Kidney (tissue), 14 donors: Measurements from ENCODE around the gene MTG1. TPM values are rescaled to one million over a fixed set of nuclear protein-coding genes. Genes with fewer than 3 reads are reported as not detected.

ENCODE experiments used
- DNase-seq, 5 donors: peaks; one replicate each; pipeline ENCODE4 v3.0.0-alpha.2; 2013 to 2020
- FAIRE-seq: peaks from 2 replicates; lab custom pipeline; 2012; peaks lifted over from hg19 to GRCh38; lab: Jason Lieb, UNC
- H3K27ac ChIP-seq, 2 donors: one replicate each; pipeline ENCODE4 v1.7.0; 2013; ENCODE audit warnings: low read depth in 2 of 2, low read length in 2 of 2, inconsistent platforms in 1 of 2
- H3K27me3 ChIP-seq: one replicate; pipeline ENCODE4 v1.7.1; 2013; ENCODE audit warnings: low read length, inconsistent platforms; ENCODE audit not compliant: control insufficient read depth, insufficient read depth
- H3K36me3 ChIP-seq, 3 donors: one replicate each; pipeline versions ENCODE4 v1.7.0 to v1.7.1; 2013; ENCODE audit warnings: low read length in 3 of 3, control low read depth in 1 of 3, inconsistent platforms in 1 of 3; ENCODE audit not compliant: insufficient read depth in 3 of 3, control insufficient read depth in 2 of 3
- H3K4me1 ChIP-seq, 3 donors: one replicate each; pipeline versions ENCODE4 v1.7.0 to v1.7.1; 2013; ENCODE audit warnings: low read length in 3 of 3, inconsistent platforms in 1 of 3, low read depth in 1 of 3; ENCODE audit not compliant: control insufficient read depth in 2 of 3, insufficient read depth in 2 of 3
- H3K4me3 ChIP-seq, 3 donors: one replicate each; pipeline versions ENCODE4 v1.7.0 to v1.8.1; 2013; ENCODE audit warnings: low read length in 3 of 3, control low read depth in 1 of 3, inconsistent platforms in 1 of 3
- H3K9ac ChIP-seq, 3 donors: one replicate each; pipeline versions ENCODE4 v1.7.0 to v1.7.1; 2013; ENCODE audit warnings: low read length in 3 of 3, control low read depth in 1 of 3, inconsistent platforms in 1 of 3
- H3K9me3 ChIP-seq, 3 donors: one replicate each; pipeline versions ENCODE4 v1.7.0 to v1.7.1; 2013; ENCODE audit warnings: low read length in 3 of 3, control low read depth in 1 of 3, inconsistent platforms in 1 of 3; ENCODE audit not compliant: control insufficient read depth in 2 of 3, insufficient read depth in 1 of 3
- CTCF ChIP-seq: IDR thresholded peaks from 3 replicates; pipeline ENCODE4 v1.5.1; 2012; ENCODE audit warnings: mild to moderate bottlenecking, moderate library complexity, borderline replicate concordance; ENCODE audit not compliant: insufficient read depth; ENCODE audit errors: extremely low read depth
- intact Hi-C: fragments of 100-400 bp; cut with DNase I; formaldehyde crosslinking; loops from one replicate; pipeline ENCODE4 v1.11.1; 2022
- polyA plus RNA-seq: library from polyadenylated mRNA; stranded (reverse); fragments of 350-450 nt; fragmentation: Illumina TruSeq; extraction: RNeasy Lipid Tissue Mini Kit (QIAGEN cat#74804); gene quantifications from one replicate; pipeline ENCODE4 v1.2.3, GENCODE V29; 2014; ENCODE audit warnings: low read depth, low replicate concordance; ENCODE audit not compliant: insufficient read depth
- total RNA-seq: library from RNA; stranded (reverse); fragmentation: NEBNext Ultra II Directional; extraction: Animal tissue kit (Norgen Biotek cat#: 25700); gene quantifications from one replicate; pipeline ENCODE4 v1.2.1, GENCODE V29; 2021
- donor health status: control.
- donor health status: control.
- donor health status: control.
- donor health status: control.
- donor health status: control.
- donor health status: DM: yes; HTN: yes; CAD: no.
- donor health status: Normal renal cell carcinoma (clear cell type).

The MTG1 gene
- total and polyA plus RNA-seq, 2 donors from 2014 or later = 51.1 to 68.5 TPM

DNA sequence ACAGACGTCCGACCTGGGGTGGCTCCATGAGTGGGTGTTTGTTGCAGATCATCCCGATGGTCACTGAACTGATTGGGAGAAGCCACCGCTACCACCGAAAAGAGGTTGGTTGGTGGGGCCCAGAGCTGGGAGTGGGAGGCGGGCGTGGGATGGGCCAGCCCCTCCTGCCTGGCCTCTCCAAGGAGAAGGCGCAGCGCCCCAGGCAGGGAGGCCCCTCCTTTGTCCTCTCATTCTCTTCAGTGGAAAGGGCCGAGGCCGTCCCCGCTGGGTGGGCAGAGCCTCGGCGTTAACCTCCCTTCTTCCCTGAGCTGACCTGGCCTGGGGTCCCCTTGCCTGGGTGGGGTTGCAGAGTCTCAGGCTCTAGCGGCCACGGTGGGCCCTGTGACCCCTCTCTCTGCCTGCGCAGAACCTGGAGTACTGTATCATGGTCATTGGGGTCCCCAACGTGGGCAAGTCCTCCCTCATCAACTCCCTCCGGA, 5.2 kb downstream of the MTG1 start:
- Histone ChIP-seq H3K4me3 (no peak overlapping the region), H3K9ac (no peak overlapping the region), H3K36me3 (peaks cover 0 to 33% (median 24%) of the 10 kb centered on the region in 3 donors), H3K27me3 (no peaks in the 10 kb centered on the region), H3K27ac (no peak overlapping the region), H3K4me1 (peaks cover 0 to 8% (median 3%) of the 10 kb centered on the region in 3 donors), H3K9me3 (no peaks in the 10 kb centered on the region)
- intact Hi-C loops = no loop called here
- no peak for TF ChIP-seq CTCF
- no peak for FAIRE-seq
- peak in 1 of 5 donors; percentile 64 for DNase-seq

DNA sequence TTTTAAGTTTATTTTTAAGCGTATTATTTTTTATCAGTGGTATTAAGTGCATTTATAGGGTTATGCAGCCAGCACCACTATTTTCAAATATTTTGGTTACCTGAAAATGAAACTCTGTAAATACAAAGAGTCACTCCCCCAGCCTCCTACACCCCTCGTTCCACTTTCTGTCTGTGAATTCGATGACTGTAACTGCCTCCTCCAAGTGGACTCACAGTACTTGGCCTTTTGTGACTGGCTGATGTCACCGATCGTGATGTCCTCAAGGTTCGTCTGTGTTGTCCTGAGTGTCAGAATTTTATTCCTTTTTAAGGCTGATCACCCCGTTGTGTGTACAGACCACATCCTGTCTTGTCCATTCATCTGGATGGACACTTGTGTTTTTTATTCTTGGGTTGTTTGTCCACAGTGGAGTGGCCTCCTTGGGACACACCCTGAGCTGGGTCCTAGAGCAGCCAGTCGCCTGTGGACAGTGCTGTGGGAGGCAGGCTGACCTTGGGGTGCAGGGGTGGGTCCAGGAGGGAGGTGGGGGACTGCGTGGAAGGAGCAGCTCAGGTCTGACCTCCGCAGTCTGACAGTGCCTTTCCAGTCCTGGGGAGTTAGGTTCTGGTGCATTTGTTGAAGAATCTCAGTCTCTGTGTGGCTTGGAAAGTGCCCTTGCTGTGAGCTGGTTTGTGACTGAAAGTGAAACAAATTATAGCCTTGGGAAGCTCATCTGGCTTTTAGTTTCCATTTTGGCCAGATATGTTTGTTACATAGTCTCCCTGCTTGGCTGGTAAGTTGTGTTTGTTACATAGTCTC, 6.9 kb downstream of the MTG1 start:
- Histone ChIP-seq H3K27me3 (no peaks in the 10 kb centered on the region), H3K27ac (no peak overlapping the region), H3K36me3 (peaks cover 0 to 42% (median 26%) of the 10 kb centered on the region in 3 donors), H3K4me1 (no peaks in the 10 kb centered on the region), H3K4me3 (no peak overlapping the region), H3K9ac (no peak overlapping the region), H3K9me3 (no peaks in the 10 kb centered on the region)
- no peak for FAIRE-seq
- TF ChIP-seq CTCF = no peak
- intact Hi-C loops = no loop called here
- peak in 1 of 5 donors; percentile 62 for DNase-seq

DNA sequence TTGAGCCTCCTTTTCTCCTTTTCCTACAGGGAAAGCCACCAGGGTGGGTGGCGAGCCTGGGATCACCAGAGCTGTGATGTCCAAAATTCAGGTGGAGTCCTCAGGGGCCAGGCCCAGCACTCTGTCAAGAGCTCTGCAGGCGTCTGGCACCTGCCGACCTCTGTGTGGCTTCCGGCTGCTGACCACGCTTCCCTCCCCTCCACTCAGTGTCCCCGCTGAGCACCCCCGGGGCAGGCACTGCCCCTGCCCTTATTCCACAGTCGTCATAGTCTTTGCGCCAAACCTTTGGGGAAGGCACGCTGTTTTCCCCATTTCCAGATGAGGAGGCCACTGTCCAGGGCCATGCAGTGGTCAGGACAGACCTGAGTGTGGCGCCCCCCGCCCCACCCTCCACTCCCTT, 7.5 kb downstream of the MTG1 start:
- Histone ChIP-seq H3K4me1 (no peaks in the 10 kb centered on the region), H3K9me3 (no peaks in the 10 kb centered on the region), H3K27ac (no peak overlapping the region), H3K4me3 (no peak overlapping the region), H3K36me3 (peaks cover 0 to 42% (median 22%) of the 10 kb centered on the region in 3 donors), H3K27me3 (no peaks in the 10 kb centered on the region), H3K9ac (no peak overlapping the region)
- no peak for TF ChIP-seq CTCF
- FAIRE-seq (no peak), DNase-seq (peak in 1 of 5 donors; percentile 64)
- intact Hi-C loops = no loop called here
